ENCODE measurements around the gene ARAP3. TPM values are rescaled to one million over a fixed set of nuclear protein-coding genes. Genes with fewer than 3 reads are reported as not detected.
"Not testable (repeated sequence)": the region's sequence is repeated elsewhere in the genome, so short reads cannot be mapped to it uniquely, and the experiment has no call there.

Gene ARAP3
- 7.6 TPM for polyA plus RNA-seq (2013, experiment 1 of 2; ENCODE audit: insufficient read length)
- 7.5 TPM for polyA plus RNA-seq (2013, experiment 2 of 2; ENCODE audit: insufficient read length)

DNA sequence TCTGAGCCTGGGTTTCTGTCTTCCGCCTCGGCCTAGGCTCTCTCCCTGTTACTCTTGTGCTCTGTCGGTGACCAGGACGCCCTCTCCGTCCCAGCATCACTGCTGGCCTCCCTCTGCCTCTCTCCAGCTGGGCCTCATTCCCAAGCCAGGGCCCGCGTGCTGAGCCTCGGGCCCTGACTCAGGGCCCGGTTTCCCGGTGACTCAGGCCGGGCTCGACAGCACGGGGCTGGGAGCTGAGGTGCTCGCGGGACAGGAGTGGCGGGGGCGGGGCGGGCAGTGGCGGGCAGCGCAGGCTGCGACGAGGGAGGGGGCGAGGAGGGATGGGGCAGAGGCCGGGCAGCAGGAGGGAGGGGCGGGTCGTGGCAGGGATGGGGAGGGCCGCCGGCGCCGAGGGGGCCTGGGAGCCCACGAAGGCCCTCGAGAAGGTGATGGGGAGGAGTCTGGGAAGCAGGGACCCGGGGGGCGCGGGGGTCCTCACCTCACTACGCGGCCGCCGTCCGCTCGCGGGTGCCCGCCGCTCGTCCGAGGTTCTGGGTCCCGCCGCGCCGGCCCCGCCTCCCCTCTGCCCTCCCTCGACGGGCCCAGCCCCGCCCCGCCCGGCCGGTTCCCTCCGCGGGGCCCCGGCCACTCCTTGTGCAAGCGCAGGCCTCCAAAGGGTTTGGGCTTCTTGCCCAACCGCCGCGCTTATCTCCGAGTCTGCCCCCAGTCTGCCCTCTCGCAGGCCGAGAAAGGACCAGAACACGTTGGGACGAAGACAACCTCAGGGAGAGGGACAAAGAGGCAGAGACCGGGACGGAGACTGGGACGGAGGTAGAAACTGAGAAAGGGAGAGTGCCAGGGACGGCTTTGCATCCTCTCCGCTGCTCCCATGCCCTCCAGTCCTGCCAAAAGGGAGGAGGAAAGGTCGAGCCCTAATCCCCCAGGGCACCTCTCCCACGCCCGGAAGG, at the start of gene ARAP3:
ARAP3 (minus strand) TSS at position 536 of the 947 bp plus-strand sequence. CDS start 1,744 bp downstream, outside the sequence.
- DNase-seq: peak; percentile 83

DNA sequence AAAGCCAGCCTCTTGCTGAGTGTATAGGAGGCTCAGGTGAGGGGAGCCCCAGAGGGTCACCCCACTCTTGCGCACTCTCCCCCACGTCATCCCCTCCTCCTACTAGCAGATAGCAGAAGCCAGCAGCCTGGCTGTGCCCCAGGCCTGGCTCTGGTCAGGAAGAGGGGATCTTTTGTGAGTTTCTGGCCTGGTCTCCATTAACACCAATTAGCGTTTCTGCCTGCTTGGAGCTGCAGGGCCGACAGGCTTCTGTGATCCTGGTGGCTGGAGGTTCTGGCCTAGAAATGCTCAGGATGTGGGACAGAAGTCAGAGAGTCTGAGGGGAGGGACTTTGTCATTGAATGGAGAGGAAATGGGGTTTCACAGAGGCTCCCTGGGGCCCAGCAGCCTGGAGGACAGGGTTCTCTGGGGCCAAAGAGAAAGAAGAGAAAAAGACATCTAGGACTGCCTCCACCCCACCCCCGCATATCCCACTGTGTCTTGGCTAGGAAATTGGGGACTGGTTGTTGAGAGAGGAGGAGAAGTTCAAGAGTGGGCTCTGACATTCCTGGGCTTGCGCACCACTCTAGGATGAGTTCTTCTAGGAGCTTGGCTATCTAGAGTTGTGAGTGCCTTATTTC, 47.5 kb upstream of the ARAP3 start:
- no peak for DNase-seq

GRCh38 chr5:141725891-141726290, 43.9 kb upstream of the ARAP3 start:
- DNase-seq: no peak

GRCh38 chr5:141725174-141725573, 43.1 kb upstream of the ARAP3 start:
- DNase-seq: not testable (repeated sequence)

DNA sequence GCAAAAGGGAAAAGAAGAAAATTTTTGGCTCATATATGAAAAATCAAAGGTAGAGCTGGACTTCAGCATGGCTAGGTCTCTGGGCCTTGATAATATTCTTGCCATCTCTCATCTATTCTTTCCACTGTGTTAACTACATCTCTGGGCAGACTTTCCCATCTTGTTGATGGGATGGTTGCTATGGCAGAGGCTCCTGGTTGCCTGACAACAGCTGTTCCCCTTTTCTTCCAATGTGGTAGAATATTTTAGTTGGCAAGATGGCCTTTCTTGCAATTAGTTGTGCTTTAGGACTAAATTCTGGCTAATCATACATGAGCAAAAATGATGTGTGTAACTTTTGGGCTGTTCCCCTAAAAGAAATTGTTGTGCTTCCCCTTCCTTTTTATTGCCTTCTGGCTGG, 40.2 kb upstream of the ARAP3 start:
- no peak for DNase-seq

- no peak for DNase-seq
These were observed 35.0 kb upstream of the ARAP3 start for GRCh38 chr5:141717043-141717442.

DNA sequence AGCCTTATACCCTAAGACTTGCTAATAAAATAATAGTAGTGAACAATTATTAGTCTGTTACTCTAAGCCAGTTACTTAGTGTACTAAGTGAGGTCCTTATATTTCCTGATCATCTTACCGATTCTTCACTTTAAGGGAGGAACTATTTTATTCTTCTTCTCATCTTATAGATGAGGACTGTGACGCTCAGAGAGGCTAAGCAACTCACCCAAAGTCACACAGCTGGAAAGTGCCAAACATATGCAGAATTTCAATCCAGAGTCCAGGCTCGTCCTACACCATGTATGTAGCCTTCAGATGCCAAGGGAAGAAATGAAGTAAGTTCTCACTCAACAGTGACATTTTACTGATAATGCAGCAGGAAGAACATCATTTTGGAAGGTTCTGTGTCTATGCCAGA, 34.4 kb upstream of the ARAP3 start:
- no peak for DNase-seq

- DNase-seq: no peak
These were observed 34.0 kb upstream of the ARAP3 start for GRCh38 chr5:141716009-141716408.

DNA sequence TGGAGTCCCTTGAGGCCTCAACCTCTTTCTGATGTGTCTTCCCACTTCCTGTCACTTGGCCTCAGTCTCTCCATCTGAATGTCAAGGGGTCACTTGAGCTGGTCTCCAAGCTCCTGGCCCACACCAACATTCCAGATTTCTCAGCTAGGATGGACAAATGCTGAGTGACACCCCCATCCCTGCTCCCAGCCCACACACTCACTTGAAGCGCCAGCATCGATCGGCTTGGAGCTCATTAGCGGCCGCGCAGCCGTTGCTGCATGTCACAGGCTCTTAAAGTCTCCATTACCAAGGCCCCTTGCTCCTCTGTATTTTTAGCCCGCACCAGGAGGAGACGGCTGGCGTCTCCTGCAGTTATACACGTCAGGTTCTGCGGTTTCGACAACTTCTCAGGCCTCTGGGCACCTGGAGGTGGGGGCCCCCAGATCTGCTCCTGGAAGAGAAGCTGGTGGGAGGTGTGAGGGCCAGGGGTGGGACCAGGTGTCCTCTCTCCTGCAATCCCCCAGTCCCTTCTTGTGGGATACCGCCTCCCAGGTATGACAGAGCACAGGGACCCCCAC, 33.4 kb upstream of the ARAP3 start:
- DNase-seq: no peak

DNA sequence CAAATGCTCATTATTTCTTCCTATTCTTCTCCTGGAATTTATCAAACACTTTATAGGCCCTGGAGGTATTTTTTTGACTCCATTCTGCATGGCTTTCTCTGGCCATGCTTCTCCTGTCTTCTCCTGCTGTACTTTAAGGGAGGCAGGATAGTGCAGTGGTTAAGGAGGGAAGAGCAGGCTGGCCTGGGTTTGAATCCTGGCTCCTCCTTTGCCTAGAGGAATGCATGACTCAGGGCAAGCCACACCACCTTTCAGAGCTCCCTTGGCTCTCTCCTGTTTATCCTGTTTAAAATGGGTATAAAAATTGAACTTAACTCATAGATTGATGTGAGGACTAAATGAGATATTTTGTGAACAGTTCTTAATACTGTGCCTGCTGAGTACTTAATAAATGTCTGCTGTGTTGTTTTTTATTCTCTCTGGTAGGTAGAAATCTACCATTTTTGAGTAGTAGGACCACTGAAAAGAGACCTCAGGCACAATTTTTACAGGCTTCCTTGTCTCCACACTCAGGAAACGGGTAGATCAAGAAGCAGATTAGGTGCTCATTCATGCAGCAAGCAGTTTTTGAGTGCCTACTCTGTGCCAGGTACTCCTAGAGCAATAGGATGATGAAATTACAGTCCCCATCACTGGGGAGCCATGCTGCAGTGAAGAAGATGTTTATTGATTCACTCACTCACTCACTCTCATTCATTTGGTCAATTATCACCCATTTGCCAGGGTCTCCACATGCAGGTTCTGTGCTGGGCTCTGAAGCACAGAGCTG, 32.7 kb upstream of the ARAP3 start:
- no peak for DNase-seq

DNA sequence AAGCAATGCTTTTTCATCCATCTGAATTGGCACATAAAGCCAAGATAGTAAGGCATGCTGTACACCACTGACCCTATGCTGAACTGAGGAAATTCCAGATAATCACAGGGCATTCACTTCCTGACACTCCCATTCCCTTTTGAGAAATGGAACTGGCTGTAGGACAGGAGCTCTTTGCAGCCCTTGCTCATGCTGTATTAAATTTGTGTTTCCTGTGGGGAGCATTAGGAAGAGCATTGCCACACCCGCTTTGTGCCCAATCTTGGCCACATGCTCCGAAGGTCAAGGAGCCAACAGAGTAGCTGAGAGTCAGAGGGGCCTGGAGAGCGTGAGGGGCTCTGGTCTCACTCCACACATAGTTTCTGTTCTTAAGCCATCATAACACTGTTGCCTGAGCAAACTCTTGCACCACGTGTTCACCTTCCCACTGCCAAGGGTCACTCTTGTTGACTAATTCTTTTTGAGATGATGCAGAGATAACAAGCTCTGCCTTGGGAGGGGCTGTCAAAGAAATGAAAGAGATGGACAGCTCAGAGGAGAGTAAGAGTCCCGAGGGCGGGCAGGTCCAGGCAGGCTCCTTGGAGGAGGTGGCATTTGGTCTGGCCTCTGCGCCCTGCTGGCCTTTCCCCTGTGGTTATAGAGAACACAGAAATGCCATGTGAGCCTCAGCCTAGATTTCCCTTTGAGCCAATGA, 31.7 kb upstream of the ARAP3 start:
- no peak for DNase-seq

DNA sequence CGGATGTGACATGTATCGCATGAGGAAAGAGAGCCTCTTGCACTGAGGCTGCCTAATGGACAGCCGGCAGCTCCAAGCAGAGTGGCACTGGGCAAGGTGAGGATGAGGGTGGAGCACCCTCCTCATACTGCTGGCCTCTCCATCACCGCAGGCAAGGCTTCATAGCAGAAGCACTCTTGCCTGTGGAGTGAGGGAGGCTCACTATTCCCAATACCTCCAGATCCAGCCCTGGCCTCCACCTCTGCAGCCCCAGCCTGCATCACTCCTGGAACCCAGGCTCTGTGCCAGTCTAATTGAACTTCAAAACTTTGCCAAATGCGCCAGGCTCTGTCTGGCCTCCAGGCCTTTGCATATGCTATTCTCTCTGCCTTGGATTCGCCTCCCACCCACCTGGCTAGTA, 29.7 kb upstream of the ARAP3 start:
- no peak for DNase-seq

- no peak for DNase-seq
These were observed 27.8 kb upstream of the ARAP3 start for GRCh38 chr5:141709699-141710267.

- DNase-seq: no peak
These were observed 26.0 kb upstream of the ARAP3 start for GRCh38 chr5:141708016-141708415.

GRCh38 chr5:141707510-141707909, 25.5 kb upstream of the ARAP3 start:
- DNase-seq: no peak

GRCh38 chr5:141706121-141706520, 24.1 kb upstream of the ARAP3 start:
- DNase-seq: no peak

DNA sequence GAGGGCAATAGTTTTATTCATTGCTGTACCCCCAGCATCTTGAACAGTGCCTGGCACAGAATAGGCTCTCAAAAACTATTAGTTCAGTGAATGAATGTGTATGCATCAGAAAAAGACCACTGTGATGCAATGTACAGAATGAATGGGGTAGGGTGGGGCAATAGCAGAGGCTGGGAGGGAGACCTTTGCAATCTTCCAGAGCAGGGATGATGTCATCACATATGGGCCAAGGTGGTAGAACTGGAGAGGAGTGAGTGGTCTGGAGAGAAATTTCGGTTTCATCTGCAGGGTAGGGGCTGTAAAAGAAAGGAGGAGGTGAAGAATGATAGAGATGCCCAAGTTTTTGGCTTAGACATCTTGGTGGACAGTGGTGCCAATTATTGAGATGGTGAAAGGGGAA, 23.4 kb upstream of the ARAP3 start:
- no peak for DNase-seq

GRCh38 chr5:141704782-141705297, 22.8 kb upstream of the ARAP3 start:
- DNase-seq: no peak

DNA sequence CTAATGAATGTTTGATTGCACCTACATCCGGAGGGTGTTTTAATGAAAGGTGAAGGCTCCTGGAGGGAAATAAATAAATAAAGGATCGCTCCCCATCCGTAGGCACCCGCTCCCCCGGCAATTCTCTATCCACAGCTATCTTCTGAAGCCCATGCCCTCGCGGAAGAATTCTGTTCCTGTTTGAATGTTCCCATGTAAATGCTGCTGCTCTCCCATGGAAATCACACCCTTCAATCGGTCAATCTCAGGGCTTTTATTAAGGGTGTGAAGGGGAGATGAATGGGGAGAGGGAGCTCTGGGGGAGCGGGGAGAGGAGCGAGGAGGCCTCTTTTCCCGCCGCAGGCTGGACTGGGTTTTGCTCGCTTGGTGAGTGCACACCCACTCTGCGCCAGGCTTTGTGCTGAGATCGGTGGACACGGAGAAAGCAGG, 21.1 kb upstream of the ARAP3 start:
- no peak for DNase-seq

GRCh38 chr5:141701360-141702119, 19.5 kb upstream of the ARAP3 start:
- DNase-seq: no peak

DNA sequence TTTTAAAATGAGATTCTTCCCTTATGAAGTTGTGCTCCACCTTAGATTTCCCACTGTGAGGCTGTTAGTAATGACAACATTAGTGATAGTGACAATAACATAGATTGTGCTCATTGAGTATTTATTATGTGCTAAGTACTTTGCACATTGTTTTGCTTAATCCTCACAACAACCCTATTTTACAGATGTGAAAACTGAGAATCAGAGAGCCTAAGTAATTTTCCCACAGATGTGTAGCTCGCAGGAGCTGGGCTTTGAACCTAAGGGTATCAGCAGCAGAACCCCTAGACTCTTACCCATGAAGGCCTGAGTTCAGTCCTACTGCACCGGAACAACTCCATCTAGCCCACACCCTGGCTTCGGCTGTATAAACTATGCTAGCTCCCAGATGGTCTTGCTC, 15.6 kb upstream of the ARAP3 start:
- no peak for DNase-seq

All from fibroblast of skin of scalp (primary cell).